HPDE6-E6E7 (cell line): Measurements from ENCODE around the gene SLC25A22.
A peak's percentile ranks its signal among the peaks of the same experiment; 100 is the strongest.

Experiments used
- DNase-seq: peaks from one replicate; pipeline ENCODE4 v3.0.0; 2011; ENCODE audit warnings: missing footprints; ENCODE audit errors: extremely low spot score

The SLC25A22 gene

DNA sequence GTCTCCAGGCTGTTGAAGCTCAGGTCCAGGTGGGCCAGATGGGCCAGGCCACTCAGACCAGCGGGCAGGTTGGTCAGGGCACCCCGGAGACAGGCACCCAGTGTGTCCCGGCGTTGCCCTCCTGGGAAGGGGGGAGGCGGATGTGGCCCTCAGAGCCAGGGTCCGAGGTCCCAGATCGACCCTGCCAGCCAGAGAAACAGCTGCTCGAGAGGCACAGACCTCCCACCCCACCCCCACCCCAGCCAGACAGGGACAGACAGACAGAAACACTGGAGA, 5.3 kb upstream of the SLC25A22 start:
- DNase-seq: no peak

DNA sequence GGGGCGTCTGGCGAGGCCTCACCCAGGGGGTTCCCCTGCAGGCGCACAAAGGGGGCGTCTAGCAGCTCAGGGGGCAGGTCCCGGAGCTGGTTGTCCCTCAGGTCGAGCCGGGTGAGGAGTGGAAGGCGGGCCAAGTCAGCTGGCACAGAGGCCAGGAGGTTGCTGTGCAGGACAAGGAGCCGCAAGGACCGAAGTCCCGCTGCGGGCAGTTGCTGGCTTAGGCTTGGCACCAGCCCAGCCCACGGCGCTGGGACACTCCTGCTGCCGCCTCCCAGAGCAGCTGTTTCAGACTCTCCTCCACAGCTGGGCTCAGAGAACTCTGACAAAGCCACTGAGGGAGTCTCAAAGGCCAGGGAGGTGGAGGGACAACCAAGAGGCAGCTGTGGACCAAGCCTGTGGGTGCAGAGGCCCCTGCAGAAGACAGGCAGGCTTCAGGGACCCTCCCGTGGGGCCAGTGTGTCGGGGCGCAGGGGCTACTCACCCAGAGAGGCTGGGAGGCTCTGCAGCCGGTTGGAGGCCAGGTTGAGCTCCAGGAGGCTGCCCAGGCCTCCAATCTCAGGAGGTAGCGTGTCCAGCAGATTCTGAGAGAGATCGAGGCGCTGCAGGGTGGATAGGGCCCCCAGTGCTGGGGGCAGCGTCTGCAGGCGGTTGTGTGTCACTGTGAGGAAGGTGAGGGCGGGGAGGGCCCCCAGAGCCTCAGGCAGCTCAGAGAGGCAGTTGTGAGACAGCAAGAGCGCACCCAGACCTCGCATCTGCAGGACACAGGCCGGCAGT, 4.8 kb upstream of the SLC25A22 start:
- no peak for DNase-seq

DNA sequence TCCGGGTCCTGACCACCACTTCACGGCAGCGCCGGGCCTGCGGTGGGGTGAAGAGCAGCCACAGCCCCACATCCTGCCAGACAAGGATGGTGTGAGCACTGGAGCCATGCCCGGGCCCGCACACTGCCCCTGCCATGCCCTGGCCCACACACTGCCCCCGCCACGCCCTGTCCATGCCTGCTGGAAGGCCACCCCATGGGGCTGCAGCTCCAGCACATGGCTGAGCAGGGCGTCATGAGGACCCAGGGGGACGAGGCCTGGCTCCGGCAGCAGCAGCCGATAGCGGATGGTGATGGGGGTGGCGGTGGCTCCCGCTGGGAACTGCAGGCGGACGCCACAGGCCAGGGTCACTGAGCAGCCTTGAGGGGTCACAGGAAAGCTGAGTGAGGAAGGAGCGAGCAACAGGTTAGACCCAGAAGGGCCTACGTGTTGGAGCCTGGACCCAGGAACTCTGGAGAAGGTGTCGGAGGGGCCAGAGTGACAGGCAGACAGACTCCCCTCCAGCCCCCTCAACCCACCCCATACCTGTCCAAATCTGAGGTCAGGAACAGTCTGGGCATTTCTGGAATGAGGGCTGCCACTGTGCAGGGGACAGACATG, 4.0 kb upstream of the SLC25A22 start:
- DNase-seq: no peak

DNA sequence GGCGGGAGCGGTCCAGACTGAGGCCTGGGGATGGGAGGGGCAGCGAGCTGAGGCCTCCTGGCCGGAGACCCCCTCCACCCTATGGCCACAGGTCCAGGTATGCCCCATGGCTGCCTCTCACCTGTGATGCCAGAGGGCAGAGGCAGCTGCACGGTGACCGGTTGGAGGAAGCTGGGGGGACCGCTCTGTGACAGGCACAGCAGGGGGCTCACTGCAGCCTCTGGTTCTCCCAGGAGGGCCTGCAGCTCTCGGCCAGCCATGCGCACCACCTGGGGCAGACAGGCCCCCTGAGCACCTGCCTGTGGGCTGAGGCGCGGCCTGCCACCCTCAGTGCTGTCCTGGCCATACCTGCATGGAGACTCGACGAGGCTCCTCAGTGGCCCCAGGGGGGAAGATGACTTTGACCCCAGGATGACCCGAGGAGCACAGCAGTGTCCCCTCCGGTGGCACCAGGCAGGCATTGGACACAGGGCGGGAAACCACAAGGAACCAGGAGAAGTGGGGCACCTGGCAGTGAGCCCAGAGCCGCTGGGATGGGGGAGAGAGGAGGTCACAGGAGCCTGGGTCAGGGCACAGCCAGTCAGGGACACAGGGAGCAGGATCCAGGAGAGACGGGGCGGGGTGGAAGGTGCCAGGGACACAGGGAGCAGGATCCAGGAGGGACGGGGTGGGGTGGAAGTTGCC, 3.2 kb upstream of the SLC25A22 start:
- DNase-seq: no peak

DNA sequence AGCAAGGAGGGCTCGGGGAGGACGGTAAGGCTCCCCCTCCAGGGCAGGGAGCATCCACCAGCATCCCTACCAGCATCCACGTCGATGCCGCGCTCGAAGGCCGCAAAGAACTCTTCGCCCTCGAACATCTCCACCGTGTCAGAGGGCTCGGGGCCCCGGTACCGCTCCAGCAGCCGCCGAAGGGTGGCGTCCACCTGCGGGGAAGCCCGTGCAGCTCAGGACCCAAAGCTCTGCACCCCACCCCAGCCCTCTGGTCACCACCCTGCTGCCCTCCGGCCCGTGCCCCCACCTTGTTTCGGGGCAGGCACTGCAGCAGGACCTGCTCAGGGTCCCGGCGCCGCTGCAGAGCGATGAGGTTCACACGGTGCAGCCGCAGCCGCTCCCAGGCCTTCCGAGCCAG, 2.4 kb upstream of the SLC25A22 start:
- DNase-seq: no peak

DNA sequence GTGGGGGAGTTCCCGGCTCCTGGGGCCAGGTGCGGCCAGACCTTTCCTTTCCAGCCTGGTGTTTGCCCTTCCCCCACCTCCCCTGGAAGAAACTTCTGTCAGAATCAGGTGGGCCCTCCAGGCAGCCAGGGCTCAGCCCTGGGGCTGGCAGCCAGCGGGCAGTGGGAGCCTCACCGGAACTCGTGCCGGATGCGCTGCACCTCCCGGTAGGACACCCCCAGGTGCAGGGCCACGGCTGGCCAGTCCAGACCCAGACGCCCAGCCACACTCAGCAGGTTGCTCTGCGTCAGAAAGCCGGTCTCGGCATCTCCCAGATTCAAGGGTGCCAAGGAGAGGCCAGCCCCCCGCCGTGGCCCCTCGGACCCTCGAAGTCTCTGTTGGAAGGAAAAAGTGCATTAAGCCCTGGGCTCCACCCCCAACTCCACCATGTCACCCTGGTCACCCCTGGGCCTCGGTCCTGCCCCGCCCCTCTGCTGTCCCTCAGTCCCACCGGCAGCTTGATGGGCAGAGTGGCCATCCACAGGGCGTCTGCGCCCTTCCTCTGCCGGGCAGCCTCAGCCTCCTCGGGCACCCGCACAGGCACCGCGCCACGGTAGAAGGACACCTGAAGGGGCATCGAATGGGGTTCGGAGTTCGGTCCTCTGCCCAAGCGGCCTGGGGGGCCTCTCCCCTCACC, 1.7 kb upstream of the SLC25A22 start:
- DNase-seq: no peak

DNA sequence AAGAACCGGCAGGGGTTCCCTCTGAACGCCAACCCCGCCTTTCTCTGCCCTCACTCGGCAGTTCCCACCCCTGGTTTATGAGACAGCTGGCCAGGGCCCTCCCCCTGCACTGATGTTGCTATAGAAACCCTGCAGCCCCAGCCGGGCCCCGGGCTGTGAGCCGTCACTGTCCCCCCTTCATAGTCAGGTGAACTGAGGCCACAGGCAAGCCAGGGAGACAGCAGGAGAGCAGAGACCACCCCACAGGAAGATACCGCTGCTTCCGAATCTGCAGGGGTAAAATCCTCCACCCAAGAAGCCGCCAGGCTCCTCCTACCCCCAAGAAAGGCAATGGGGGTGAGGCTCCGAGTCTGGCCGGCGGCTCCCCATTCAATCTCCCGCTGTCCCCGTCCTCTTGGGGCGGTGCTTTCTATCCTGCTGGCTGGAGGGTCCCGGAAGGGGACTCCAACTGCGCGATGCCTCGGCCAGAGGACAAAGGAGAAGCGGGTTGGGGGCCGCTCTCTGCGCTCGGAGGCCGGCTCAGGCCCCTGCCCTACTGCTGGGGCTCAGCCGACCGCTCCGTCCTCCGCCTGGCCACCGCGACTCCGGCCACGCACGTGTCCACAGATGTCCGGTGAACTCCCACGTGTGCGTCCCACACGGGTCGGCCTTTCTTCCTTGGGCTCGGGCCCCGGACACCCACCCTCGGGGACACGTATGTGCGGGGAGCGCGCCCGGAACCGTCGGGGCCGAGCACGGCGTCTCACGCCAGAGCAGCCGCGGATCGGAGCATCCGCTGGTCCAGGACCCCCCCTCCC, 587 bp downstream of the SLC25A22 start:
- DNase-seq: no peak

DNA sequence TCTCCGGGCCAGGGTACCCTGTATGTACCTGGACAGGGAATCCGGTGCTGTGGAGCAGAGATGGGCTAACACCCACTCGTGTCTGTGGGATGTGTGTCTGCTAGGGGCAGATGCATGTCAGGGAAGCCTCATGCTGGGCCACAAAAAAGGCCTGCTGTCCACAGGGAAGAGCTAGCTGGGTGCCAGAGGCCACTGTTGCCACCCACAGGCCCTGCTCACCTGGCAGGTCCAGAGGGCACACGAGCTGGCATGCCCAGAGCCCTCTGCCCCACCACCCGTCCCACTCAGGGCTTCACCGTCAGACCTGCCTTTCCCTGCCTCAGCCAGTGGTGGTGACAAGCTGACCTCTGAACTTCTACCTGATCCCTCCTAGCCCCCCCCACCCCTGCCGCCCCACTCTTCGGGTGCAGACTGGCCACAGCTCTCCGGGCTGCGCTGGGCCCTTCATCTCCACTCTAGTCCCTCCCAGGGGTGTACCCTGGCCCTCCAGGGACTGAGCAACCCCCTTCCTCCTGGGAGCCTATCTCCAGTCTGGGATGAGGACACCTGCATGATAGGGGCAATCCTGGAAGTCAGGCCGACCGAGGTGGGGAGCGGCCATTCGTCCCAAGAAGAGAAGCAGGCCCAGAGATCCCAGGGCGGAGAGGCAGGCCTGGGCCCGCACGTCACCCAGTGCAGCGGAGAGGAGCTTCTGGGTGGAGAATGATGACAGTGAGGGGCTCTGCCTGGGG, 1.4 kb downstream of the SLC25A22 start:
- DNase-seq: no peak

DNA sequence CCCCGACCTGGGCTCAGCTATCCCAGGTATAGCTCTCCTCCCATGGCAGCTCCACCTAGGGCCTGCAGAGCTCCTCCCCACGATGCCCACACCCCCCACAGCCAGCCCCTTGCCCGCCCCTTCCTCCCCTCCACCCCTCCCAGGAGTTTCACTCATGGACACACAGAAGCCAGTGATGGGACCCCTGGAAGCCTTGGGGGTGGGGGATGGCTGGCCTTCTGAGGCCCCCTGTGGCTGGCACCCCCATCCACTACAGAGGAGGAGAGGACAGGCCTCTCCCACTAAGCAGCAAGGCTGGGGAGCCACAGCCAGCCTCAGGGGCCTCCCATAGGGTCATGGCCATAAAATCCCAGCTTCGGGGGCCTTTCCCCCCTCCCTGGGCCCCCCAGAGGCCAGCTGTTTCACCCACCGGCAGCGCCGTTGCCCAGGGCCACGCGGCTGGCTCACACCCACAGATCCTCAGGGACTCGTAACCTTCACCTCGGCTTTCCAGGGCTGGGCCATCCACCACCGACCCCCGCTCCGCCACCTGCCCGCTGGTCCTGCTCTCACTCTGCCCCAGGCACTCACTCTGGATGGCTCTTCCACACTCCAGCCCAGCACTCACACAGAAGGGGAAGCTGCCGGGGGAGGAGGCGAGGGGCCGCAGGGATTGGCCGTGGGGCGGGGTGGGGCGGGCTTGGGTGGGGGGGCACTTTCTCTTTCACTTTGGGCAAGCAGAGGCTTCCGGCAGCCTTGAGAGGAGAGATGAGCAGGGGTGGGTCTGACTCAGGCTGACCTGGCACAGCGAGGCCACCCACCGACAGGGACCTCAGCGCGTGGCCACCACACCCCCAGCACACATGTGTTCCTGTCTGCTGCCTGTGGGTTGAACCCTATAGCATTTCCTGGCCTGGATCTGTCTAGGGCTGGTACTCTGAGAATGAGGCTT, 2.2 kb downstream of the SLC25A22 start:
- DNase-seq: peak; percentile 79

DNA sequence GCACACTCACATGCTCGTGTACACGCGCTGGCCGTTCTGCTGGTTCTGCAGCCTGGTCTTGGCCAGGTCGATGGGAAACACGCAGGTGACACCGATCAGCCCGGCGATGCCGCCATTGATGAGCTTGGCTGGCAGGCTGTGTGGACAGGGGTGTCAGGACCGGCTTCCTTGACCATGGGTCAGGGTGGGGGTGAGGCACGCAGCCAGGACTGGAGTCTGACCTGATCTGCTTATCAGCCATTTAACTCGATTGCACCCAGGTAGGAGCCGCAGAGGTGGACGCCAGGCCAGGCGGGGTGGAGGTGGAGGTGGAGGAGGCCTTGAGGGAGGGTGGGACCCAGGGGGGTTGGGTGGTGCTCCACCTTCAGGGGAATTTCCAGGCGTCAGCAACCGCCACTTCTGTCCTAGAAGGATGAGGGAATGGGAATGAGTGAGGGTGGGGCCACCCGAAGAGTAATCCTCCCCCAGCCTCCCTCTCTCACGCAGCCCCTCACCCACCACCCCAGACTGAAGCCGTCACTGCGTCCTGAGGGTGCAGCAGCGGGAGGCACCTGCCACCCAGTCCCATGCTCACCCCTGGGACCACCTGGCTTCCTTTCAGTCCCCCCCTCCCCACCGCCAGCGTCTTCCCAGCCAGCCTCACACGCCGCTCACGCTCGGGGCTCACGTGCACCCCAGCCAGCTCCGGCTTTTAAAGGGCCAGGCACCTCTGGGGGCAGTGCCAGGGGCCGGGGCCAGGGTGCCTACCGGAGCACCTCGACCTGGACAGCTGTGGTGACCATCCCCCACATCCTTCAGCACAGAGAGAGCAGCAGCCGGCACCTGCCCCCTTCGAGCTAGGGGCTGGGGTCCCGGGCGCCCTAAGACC, 3.1 kb downstream of the SLC25A22 start:
- no peak for DNase-seq

DNA sequence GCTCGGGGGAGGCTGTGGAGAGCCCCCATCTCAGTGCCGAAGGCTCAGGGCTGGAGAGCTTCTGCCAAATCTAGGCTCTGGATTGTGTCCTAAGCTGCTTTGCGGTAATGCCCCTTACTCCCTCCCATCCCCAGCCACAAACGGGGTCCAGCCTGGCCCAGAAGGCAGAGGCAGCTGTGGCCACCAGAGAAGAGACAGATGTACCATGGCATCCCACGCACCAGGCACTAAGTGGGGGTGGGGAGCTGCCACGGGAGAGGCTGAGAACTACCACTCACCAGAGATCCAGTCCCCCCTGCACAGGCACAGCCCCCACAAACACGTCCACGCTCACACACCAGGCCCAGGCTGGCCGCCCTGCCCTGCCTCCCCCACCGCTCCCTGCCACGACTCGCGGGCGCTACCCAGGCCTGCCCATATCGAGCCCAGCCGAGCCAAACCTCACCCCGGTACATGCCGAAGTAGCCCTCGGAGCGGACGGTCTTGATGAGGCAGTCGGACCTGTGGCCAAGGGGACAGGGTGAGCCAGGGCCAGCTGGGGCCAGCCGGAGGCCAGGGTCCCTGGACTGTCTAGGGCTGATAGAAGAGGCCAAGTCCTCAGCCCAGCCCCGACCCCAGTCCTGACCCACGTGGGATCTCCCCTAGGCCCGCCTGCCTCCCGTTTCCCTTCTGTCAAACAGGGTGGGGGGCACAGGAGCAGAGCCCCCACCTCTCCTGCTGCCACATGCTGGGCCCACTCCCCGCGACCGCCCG, 3.9 kb downstream of the SLC25A22 start:
- no peak for DNase-seq

DNA sequence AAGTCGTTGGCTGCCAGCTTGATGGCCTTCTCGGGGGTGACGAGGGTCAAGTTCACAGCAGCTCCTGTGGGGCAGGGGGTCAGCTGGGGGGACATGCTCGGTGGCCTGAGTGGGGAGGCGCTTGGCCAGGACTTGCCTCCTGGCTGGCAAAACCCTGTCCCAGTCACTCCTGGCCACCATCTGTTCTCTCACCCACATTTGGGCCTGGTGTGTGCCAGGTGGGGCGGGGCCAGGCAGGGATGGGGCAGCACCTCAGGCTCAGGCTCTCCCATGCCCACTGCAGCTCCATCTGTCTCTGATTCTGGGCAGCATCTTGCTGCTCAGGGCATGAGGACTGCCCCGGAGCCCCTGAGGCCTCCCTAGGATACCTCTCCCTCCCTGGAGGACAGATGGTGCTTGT, 4.5 kb downstream of the SLC25A22 start:
- DNase-seq: no peak

DNA sequence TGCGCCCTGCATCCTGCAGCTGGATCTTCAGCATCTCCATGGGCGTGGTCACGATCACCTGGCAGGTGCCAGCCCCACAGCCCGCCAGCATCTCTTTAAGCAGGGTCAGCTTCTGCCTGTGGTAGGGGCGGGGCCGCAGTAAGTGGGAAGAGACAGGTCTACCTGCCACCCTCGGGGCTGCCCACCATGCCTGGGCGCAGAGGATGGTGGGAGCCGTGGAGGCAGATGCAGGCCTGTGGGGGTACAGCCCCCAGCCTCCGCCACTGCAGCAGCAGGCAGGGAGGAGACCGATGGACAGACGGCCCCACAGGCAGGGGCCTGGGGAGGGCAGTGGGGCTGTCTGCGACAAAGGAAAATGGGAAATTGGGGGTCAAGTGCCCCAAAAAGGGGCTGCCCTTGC, 5.2 kb downstream of the SLC25A22 start:
- DNase-seq: no peak

DNA sequence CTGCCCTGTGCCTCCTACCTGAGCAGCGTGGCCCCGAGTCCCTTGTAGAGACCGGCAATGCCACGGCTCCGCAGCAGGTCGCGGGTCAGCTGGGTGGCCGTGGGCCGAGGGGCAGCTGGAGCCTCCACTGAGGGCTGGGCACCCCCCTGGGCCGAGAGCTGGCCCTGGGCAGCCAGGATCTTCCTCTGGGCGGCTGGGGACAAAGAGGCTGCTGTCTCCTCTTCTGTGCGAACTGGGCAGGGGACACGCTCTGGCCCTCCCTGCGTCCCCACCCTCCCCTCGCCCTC, 5.6 kb downstream of the SLC25A22 start:
- no peak for DNase-seq

DNA sequence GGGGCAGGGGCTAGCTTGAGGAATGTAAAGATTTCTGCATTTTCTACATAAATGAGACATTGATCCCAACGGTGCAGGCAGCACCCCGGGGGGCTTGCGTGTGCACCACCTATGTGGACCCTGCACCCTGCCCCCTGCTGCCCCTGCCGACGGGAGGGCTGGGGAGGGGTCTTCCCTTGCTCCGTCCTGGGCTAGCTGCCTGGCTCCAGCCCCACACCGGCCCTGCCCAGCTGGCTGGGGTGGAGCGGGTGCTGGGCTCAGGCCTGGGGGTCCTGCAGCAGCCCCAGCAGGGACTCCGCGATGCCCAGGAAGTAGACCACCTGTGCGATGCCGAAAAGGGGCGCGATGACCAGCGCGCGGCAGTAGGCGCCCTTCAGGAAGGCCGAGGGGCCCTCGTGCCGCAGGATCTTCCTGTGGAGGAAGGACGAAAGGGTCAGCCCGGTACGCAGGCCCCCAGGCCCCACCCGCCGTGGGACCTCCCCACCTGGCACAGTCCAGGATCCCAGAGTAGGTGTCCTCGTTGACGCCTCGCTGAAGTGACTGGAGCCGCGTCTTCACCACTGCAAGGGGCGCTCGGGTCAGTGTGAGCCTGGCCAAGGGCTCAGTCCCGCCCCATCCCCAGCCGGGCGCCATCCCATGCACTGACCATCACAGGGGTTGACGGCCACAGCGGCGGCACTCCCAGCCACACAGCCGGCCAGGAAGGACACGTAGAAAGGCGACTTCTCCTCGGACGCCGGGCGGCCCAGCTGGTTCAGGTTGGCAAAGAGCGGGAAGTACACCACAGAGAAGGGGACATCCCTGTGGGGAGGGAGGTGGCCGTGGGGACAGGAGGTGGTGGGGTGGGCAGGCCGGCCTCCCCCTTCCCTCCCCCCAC, 6.2 kb downstream of the SLC25A22 start:
- DNase-seq: no peak

DNA sequence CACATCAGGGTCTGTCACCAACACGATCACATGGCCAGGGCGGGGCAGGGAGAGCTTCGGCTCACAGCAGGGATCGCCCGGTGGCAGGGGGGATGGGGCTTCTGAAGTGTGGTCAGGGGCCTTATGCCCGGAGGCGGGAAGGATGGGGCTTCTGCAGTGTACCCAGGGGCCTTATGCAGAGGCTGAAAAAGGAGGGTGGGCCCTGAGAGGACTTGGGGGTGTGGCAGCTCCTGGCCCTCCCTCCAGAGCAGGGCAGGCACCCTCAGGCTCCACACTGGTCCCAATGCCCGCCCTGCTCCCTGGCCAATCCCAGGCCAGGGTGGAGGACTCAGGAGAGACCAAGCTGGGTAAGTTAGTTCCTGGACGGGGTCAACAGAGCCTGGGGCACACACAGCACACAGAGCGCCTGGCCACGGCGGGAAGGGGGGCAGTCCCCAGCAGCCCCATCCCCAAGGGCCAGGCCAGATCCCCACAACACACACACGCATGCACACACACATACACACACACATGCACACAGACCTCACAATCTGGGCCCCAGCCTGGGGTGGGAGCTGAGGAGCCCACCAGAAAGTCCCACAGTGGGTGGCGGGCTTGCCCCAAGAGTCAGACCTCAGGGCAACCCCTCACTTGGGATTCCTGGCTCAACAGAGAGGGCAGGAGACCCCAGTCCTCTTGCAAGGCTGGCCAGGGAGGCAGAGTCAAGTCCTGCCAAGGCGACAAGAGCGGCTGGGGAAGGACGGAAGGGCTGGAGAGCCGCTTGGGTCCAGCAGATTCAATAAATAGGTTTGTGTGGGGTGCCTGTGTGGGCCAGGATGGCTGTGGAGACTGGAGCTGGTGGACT, 7.1 kb downstream of the SLC25A22 start:
- no peak for DNase-seq

DNA sequence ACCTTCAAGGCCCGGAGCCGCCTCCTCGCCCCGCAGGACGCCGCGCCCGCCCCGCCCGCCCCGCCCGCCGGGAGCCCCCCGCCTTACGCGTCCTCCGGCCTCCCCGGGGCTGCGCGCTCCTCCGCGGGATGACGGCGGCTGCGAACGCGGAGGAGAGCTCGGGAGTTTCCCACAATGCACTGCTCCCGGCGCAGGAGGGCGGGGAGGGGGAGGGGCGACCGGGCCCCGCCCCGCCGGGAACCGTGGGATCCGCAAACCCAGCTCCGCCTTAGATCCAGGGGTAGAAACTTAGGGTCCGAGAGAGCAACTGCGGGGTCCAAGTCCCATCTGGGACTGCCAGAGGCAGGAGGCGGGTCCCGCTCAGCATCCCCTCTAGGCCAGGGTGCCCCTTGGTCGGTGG, 8.1 kb downstream of the SLC25A22 start, which contains the start of gene CEND1:
Gene CEND1 (minus strand): TSS at position 148 of the 400 bp plus-strand sequence. CDS start 1,514 bp downstream, outside the sequence.
- DNase-seq: no peak
